B cell (primary cell): ENCODE data around the gene TBC1D22A. TPM values are rescaled to one million over a fixed set of nuclear protein-coding genes. Genes with fewer than 3 reads are reported as not detected.

Source experiments
- ATAC-seq: fragments of 200-7000 bp; cut with Tn5 transposase; one replicate; pipeline ENCODE4 v1.10.0; 2021; ENCODE audit warnings: low read depth, mild to moderate bottlenecking, moderate number of reproducible peaks, moderate library complexity
- CTCF ChIA-PET: fragments of 350-600 bp; sonication (Branson Sonifier 250); formaldehyde crosslinking; loops from one replicate; lab custom pipeline; 2021; ENCODE audit warnings: antibody characterized with exemption, inconsistent platforms; lab: Charles Lee
- POLR2A ChIA-PET: fragments of 350-600 bp; sonication (Branson Sonifier 250); formaldehyde crosslinking; loops from one replicate; lab custom pipeline; 2021; ENCODE audit warnings: antibody characterized with exemption; lab: Charles Lee
- DNase-seq: peaks from one replicate; pipeline ENCODE4 v3.0.0; 2013
- H2AFZ ChIP-seq: 2 replicates; pipeline ENCODE4 v1.6.1; 2012; ENCODE audit warnings: mild to moderate bottlenecking, low read depth, low read length; ENCODE audit not compliant: insufficient read depth, poor library complexity, severe bottlenecking
- H3K27ac ChIP-seq, 2 donors: 1 replicate in 1 of 2; 2 replicates in 1 of 2; pipeline ENCODE4 v1.5.1; 2012 to 2013; ENCODE audit warnings: low read length in 2 of 2, mild to moderate bottlenecking in 2 of 2, moderate library complexity in 1 of 2
- H3K27me3 ChIP-seq, 4 experiments: fragments of 200-600 bp in 1 of 4; sonication (generic) in 1 of 4; replicated peaks in 1 of 4; 1 replicate in 2 of 4; 2 replicates in 2 of 4; pipeline versions ENCODE4 v1.6.1 to v1.7.0; 2013 to 2016; ENCODE audit warnings: low read length in 3 of 4, mild to moderate bottlenecking in 2 of 4, mixed read lengths in 1 of 4, moderate library complexity in 1 of 4; ENCODE audit not compliant: insufficient read depth in 4 of 4, control insufficient read depth in 3 of 4; ENCODE audit errors: control extremely low read depth in 1 of 4
- H3K36me3 ChIP-seq, 2 experiments: replicated peaks in 1 of 2; 1 replicate in 1 of 2; 2 replicates in 1 of 2; pipeline versions ENCODE4 v1.6.1 to v1.7.1; 2013; ENCODE audit warnings: low read length in 1 of 2; ENCODE audit not compliant: insufficient read depth in 2 of 2, control insufficient read depth in 1 of 2; ENCODE audit errors: control extremely low read depth in 1 of 2, extremely low read depth in 1 of 2
- H3K4me1 ChIP-seq, 2 donors: fragments of 200-600 bp in 1 of 2; sonication (generic) in 1 of 2; 1 replicate in 1 of 2; 2 replicates in 1 of 2; pipeline versions ENCODE4 v1.5.1 to v1.6.1; 2013 to 2017; ENCODE audit warnings: low read length in 2 of 2; ENCODE audit not compliant: control insufficient read depth in 2 of 2, insufficient read depth in 2 of 2
- H3K4me2 ChIP-seq: replicated peaks from 2 replicates; pipeline ENCODE3; 2012; ENCODE audit warnings: mild to moderate bottlenecking, low read depth, low read length; ENCODE audit not compliant: poor library complexity, severe bottlenecking
- H3K4me3 ChIP-seq, 5 experiments: fragments of 200-600 bp in 1 of 5; sonication (generic) in 1 of 5; 1 replicate in 3 of 5; 2 replicates in 2 of 5; pipeline versions ENCODE4 v1.5.1 to v1.7.0; 2011 to 2016; ENCODE audit warnings: low read length in 4 of 5, mild to moderate bottlenecking in 4 of 5, low read depth in 2 of 5, control low read depth in 1 of 5, moderate library complexity in 1 of 5; ENCODE audit not compliant: insufficient read depth in 1 of 5; ENCODE audit errors: control extremely low read depth in 1 of 5, extremely low read depth in 1 of 5
- H3K79me2 ChIP-seq: fragments of 200-600 bp; sonication (generic); one replicate; pipeline ENCODE4 v1.6.0; 2016; ENCODE audit warnings: low read length; ENCODE audit not compliant: control insufficient read depth, insufficient read depth
- H3K9ac ChIP-seq: fragments of 200-600 bp; sonication (generic); 2 replicates; pipeline ENCODE4 v1.6.1; 2017; ENCODE audit warnings: mild to moderate bottlenecking, low read length, moderate library complexity
- H3K9me3 ChIP-seq, 3 donors: one replicate each; pipeline versions ENCODE4 v1.6.1 to v1.7.1; 2013; ENCODE audit warnings: low read length in 2 of 3; ENCODE audit not compliant: control insufficient read depth in 2 of 3, insufficient read depth in 1 of 3; ENCODE audit errors: control extremely low read depth in 1 of 3
- H4K20me1 ChIP-seq: 2 replicates; pipeline ENCODE4 v1.6.0; 2012; ENCODE audit warnings: mild to moderate bottlenecking, low read length; ENCODE audit not compliant: insufficient read depth, control insufficient read depth, poor library complexity, severe bottlenecking
- H3K27ac Mint-ChIP-seq: one replicate; pipeline ENCODE4 v1.8.0; 2021; ENCODE audit warnings: mixed read lengths
- H3K27me3 Mint-ChIP-seq: one replicate; pipeline ENCODE4 v1.8.0; 2021; ENCODE audit warnings: mixed read lengths
- H3K4me1 Mint-ChIP-seq: one replicate; pipeline ENCODE4 v1.8.0; 2021; ENCODE audit warnings: mixed read lengths
- H3K4me3 Mint-ChIP-seq: one replicate; pipeline ENCODE4 v1.8.0; 2021; ENCODE audit warnings: mixed read lengths
- H3K9me3 Mint-ChIP-seq: one replicate; pipeline ENCODE4 v1.8.0; 2022; ENCODE audit warnings: mixed read lengths; ENCODE audit not compliant: insufficient read depth
- CTCF ChIP-seq: fragments of 200-600 bp; IDR thresholded peaks from one replicate; pipeline ENCODE4 v1.8.0; 2022; ENCODE audit warnings: antibody characterized with exemption, mild to moderate bottlenecking
- EZH2 ChIP-seq: IDR thresholded peaks from 2 replicates; pipeline ENCODE4 v1.6.1; 2012; ENCODE audit warnings: borderline replicate concordance, low read depth, mild to moderate bottlenecking, moderate library complexity, low read length; ENCODE audit not compliant: insufficient read depth, poor library complexity, severe bottlenecking
- WGBS: methylation state at CpG from one replicate; pipeline ENCODE4 v1.1.5; 2013; ENCODE audit warnings: missing lambda C conversion rate; ENCODE audit not compliant: insufficient coverage; 5-methylcytosine and 5-hydroxymethylcytosine counted together
- intact Hi-C: fragments of 100-400 bp; cut with micrococcal nuclease; formaldehyde crosslinking; loops from one replicate; pipeline ENCODE4 v1.10.0; 2022
- polyA plus RNA-seq: library from polyadenylated mRNA; depleted of rRNA; stranded (reverse); fragments of >200 nt; gene quantifications from 2 replicates; pipeline ENCODE4 v1.2.3, GENCODE V29; 2012
- total RNA-seq, 2 donors: library from RNA; stranded (reverse); fragments of 120-200 nt in 1 of 2; gene quantifications; 1 replicate in 1 of 2; 2 replicates in 1 of 2; pipeline versions ENCODE4 v1.2.3 to v1.2.4, GENCODE V29; 2013 to 2022

Gene TBC1D22A
- total and polyA plus RNA-seq, 2 donors (not counting 1 experiment from before 2014, with no cell fraction given) = 73.8 to 128 TPM

DNA sequence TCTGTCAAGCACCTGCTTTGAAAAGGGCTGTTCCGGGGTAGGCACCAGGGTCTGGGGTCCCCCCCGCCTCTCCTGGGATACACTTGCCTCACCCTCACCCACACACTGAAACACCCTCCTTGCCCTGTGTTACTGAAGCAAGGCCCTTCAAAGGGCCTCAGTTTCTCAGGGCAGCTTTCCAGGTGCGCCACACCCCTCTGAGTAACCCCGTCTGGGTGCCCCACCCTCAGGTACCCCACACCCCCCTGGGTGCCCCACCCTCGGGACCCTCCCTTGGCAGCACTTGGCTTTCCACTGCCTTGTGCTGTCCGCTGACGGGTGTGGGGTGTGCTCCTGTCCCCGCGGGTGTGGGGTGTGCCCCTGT is 413.6 kb downstream of the TBC1D22A start:
- POLR2A ChIA-PET = no interaction called here
- DNase-seq = no peak

More for the DNA sequence above, 413.6 kb downstream of the TBC1D22A start:
- Mint-ChIP-seq H3K9me3 (peaks cover 2% of the 10 kb centered on the region), H3K27ac (no peak overlapping the region), H3K4me3 (no peak overlapping the region), H3K27me3 (no peaks in the 10 kb centered on the region), H3K4me1 (no peaks in the 10 kb centered on the region)
- Histone ChIP-seq H4K20me1 (peaks cover 25% of the 10 kb centered on the region), H3K9ac (no peak overlapping the region), H3K79me2 (no peaks in the 10 kb centered on the region), H3K9me3 (peaks cover 0 to 35% (median 0%) of the 10 kb centered on the region in 3 donors), H3K4me1 (no peaks in the 10 kb centered on the region), H3K4me2 (no peak overlapping the region), H3K36me3 (peaks cover 0 to 29% of the 10 kb centered on the region in 2 experiments), H3K27me3 (no peaks in the 10 kb centered on the region), H3K27ac (no peak overlapping the region), H3K4me3 (no peak overlapping the region), H2AFZ (no peak overlapping the region)
- ATAC-seq = no peak
- CTCF ChIA-PET = no interaction called here
- intact Hi-C loops = no loop called here
- WGBS = 100% methylated on average over 3 of the region's 9 CpGs
- TF ChIP-seq CTCF (no peak), EZH2 (no peak)
